ENCODE data around the gene ZSWIM6.

ZSWIM6 gene

DNA sequence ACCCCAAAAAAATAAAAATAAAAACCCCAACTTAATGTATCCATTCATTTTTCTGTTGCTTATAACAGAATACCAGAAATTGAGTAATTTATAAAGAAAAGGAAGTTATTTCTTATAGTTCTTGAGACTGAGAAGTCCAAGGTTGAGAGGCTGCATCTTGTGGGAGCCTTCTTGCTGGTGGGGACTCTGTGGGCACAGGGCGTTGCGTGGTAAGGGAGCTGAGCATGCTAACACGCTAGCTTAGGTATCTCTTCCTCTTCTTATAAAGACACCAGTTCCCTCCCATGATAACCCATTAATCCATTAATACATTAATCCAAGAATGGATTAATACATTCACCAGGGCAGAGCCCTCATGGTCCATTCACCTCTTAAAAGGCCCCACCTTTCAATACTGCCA lies 150.9 kb downstream of the ZSWIM6 start:
- DNase-seq (ENCODE audit: low spot score), result no peak

DNA sequence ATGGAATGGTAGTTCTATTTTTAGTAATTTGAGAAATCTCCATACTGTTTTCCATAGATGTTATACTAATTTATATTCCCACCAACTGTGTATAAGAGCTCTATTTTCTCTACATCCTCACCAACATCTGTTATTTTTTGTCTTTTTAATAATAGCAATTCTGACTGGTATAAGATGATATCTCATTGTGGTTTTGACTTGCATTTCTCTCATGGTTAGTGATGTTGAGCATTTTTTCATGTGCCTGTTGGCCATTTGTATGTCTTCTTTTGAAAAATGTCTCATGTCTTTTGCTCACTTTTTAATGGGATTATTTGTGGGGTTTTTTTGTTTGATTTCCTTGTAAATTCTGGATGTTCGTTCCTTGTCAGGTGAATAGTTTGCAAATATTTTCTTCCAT lies 154.4 kb downstream of the ZSWIM6 start:
- no peak for DNase-seq (ENCODE audit: low spot score)

DNA sequence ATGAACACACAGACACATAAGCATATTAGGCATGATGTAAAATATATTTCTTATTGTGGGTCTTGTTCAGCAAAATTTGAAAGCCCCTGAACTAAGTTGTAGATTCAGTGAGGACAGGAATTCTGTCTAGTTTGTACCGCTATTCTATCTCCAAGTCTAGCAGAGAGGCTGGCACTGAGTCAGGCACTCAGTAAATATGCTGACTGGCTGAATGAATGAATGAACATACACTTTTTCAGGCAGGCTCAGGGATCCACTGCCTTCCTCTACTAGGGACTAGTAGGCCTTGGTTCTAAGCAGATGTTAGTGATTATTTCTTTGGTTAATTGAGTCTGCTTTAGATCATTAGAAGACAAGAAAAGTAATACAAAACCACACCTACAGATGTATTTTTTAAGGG lies 157.5 kb downstream of the ZSWIM6 start:
- no peak for DNase-seq (ENCODE audit: low spot score)

DNA sequence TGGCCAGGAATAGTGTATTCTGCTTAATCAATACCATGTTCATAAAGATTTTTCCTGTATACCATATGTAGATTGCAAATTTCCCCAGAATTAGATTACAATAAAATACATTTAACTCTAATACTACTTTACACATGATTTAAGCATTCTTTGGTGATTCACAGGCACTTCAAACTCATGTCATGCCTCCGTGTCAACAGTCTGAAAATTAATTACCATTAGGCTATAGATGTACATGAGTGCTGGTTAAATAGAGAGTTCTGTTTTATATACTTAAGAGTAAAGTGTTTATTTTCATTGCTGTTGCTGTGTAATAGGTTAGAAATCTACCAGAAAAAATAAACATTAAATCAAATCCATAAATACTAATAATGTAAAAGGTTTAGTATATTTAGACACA lies 159.8 kb downstream of the ZSWIM6 start:
- no peak for DNase-seq (ENCODE audit: low spot score)

DNA sequence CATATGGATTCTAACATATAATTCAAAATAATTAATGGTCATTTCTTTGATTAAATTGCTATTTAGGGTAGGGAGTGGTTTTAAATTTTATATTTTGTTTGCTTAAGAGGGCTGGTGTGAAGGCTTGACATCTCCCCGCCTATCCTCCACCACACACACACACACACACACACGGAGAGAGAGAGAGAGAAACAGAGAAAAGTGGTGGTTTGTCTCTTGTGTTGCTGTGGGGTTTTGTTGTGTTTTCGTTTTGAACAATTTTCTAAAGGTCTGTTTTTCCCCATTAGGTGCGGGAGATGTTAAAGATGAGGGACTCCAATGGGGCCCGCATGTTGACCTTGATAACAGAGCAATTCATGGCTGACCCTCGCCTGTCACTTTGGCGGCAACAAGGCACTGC lies 161.9 kb downstream of the ZSWIM6 start:
- no peak for DNase-seq (ENCODE audit: low spot score)

DNA sequence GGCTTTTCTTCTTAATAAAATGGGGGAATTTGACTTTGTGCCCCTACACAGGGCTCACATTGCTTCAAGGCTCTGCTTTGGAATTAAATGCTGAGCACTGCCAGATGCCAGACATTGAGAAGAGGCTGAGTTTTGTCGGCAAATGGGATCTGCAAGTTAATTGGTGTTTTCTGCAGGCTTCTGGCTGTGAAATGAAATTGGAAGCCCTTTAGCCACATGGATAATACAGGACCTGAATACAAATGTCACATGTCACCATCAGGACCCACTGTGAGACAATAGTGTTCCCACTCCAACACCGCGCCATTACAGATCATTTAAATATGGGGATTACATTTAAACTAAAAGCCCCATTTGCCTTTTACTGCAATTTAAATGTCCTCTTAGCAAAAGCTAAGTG lies 164.4 kb downstream of the ZSWIM6 start:
- no peak for DNase-seq (ENCODE audit: low spot score)

DNA sequence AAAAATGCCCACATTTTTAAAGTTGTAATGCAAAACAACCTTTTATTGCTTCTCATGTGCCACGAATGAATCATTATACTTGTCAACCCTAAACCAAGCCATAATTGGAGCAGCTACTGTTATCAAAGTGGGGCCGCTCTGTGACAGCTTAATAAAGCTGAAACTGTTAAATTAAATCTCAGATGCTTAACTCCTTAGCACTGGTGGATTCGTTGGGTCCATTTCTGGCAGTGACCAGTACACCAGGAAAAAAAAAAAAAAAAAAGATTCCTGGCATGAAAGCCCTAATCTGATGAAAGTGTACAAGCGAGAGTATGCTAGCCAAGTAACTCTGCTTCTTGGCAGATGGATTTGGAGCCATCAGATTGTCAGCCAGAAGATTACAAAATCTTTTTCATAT lies 164.8 kb downstream of the ZSWIM6 start:
- no peak for DNase-seq (ENCODE audit: low spot score)

DNA sequence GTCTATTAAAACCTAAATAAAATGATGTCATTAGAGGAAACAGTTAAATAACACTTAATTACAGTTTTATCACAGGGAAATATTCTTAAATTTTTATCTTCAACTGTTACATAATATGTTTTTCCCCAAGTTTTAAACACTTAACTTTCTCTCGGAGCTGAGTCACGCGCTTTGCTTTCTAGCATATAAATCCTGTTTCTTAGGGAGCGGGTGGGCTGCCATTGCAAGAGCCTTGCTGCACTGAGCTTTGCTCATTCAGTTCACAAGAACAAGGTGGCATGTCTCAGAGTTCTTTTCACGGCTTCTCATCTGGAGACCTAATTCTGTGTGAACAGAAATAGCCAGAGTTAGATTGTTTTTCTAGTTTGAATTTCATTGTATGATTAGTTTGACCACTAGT lies 166.1 kb downstream of the ZSWIM6 start:
- no peak for DNase-seq (ENCODE audit: low spot score)

DNA sequence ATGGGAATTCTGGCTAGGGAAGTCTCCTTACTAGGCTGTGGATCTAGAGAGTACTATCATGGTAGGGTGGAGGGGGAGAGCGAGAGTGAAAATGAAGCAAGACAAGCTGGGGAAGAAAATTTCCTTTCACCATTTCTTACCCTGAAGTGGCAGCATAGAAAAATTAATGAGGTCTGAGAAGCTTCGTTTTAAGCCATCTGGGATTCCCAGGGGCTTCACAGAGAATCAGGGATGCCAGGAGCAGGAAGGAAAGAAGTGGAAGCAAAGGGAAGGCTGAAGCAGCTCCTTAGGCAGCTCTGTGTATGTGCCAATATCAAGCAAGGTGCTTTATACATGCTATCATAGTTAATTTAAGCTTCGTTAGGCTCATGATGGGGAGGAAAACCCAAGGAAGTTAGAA lies 169.9 kb downstream of the ZSWIM6 start:
- DNase-seq (ENCODE audit: low spot score), result no peak

DNA sequence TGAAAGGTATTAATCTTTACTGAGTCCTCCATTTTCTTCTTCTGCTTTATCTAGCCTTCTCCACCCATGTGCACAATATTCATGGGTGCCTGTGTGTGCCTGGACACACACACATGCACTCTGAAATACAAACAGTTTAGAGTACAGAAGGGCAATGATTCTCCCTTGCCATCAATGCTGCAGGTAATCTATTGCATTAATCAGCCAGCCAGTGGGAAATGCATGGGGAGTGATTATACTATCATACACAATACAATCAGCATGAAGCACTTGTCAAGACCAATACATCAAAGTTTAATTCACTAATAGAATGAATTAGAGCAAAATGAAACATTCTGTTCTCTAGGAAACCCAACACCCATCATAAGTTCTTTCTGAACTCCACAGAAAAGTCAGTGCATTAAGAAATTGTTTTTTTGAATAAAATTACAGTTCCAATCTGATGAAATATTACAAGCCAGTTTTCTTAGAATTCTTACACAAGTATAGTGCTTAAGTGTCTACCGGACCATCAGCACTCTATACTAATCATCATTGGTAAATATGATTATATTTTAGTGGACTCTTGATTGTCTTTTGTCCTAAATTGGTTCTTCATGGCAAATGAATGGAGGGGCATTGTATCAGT lies 172.2 kb downstream of the ZSWIM6 start:
- DNase-seq (ENCODE audit: low spot score), result no peak

DNA sequence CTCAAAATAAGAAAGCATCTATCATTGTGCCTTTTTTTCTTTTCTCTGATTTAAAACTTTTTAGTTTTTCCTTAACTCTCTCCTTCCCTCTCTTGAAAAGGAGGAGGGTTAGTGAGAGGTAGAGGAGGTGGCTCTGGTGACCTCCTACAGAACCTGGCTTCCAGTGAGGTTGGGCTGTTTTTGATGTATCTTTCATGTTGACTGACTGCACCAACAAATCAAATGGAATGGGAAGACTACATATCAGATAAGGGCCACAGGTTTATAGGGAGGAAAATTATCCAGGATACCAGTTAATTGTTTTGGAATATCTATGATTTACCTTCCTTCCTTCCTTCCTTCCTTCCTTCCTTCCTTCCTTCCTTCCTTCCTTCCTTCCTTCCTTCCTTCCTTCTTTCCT lies 173.2 kb downstream of the ZSWIM6 start:
- no peak for DNase-seq (ENCODE audit: low spot score)

DNA sequence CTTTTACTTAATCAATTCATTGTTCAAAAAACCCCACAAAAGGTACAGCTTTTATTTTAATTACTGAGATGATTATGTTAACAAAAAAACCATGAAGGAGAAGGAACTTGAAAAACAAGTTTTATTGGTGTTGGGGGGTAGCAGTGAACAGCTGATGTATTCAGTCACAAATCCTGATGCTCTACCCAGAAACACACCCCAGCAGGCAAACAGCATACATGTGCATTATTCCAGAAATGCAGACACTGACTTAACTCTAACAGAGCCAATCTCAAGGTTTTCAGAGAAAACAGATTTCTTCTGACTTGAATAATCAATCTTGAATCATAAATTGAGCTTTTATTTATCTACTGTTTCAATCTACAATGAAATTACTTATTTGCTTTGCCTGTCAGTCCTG lies 175.2 kb downstream of the ZSWIM6 start:
- no peak for DNase-seq (ENCODE audit: low spot score)

DNA sequence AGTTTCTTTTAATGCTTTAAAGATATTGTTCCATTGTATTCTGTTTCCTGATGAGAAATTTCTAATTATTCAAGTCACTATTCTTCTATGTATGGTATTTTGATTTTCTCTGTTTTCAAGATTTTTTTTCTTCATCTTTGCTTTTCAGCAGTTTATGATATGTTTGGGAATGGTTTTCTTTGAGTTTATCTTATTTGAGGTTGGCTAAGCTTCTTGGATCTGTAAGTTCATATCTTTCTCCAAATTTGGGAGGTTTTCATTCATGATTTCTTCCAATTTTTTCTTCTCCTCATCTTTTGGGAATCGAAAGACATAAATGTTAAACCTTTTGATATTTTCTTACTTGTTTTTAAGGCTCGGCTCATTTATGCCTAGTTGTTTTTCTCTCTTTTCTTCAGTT lies 184.9 kb downstream of the ZSWIM6 start:
- no peak for DNase-seq (ENCODE audit: low spot score)

DNA sequence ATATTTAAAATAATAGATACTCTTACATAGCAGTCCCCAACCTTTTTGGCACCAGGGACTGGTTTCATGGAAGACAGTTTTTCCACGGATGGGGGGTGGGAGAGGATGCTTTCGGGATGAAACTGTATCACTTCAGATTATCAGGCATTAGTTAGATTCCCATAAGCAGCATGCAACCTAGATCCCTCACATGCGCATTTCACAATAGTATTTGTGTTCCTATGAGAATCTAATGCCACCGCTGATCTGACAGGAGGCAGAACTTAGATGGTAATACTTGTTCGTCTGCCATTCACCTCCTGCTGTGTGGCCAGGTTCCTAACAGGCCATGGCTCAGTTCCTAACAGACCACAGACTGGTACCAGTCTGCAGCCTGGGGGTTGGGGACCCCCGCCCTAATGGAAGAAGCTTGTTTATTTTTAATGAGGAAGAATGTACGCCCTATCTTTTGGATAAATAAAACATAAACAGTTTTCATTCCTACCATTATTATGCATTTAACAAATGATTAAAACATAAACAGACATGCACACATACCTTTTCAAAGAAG lies 187.7 kb downstream of the ZSWIM6 start:
- DNase-seq (ENCODE audit: low spot score), result no peak

DNA sequence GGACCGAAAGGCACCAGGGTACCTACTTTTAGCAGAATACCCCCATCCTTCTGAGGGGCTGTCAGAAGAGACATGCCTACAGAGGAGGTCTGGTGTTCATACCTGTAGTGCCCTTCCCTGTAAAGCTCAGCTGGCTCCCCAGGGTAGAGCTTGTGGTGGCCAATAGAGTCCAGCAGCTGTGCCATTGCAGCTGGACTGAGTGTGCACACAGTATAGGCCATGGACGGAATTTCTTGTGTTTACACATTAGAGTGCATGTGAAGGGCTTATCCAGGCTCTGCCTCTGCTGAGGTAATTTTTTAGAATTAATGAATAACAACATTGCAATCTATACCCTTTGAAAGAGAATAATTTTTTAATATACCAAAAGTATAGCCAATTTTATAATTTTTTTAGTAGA lies 191.0 kb downstream of the ZSWIM6 start:
- no peak for DNase-seq (ENCODE audit: low spot score)

DNA sequence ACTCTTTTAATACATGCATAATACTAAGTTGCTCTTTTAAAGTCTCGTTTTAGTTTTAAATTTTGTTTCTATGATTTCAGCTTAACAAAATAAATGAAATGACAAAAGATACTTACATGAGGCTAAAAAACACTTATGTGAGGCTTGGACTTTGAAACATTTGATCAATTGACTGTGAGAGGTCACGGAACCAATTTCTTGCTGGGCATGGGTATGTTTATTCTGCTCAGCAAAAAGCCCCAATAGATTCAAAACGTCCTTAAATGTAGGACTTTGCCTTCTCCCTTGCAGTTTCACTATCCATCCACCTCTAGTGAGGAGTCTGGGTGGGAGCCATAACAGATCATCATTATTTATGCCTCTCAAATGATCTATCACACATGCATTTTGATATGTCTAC lies 191.9 kb downstream of the ZSWIM6 start:
- DNase-seq (ENCODE audit: low spot score), result no peak

DNA sequence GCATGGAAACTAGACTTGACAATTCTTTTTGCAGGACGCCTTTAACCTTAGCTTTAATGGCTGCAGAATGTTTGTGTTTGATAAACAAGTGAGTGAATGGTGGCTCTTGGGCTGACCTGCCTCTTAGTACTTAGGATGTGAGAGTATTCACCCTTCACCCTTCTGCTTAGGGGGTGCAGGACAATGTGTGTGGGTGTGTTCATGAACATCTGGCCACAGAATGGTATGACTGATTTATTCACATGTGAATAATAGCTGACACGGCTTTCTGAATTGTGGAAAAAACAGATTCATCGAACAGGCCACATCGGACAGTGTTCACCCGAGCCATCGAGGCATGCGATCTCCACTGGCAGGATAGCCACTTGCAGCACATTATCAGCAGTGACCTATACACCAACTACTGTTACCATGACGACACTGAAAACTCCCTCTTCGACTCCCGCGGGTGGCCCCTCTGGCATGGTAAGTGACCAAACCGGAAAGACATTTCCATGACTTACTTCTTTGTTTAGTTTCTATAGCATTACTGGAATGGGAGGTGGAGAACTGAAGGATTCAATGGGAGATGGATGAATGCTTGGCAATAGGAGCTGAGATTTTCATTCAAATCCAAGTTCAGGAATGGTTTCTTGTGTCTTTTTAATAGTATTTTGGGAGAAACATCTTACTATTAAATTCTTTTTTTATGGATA lies 193.6 kb downstream of the ZSWIM6 start:
- no peak for DNase-seq (ENCODE audit: low spot score)

DNA sequence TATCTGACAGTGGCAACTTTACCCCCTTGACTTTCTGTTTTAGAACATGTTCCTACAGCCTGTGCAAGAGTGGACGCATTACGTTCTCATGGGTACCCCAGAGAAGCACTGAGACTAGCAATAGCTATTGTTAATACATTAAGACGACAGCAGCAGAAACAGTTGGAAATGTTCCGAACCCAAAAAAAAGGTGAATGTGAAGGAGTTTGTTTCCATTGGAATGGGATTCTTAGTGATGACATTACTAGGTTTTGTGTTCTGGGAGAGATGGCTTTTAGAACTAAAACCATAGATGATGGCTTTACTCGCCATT lies 194.1 kb downstream of the ZSWIM6 start:
- DNase-seq (ENCODE audit: low spot score), result no peak

DNA sequence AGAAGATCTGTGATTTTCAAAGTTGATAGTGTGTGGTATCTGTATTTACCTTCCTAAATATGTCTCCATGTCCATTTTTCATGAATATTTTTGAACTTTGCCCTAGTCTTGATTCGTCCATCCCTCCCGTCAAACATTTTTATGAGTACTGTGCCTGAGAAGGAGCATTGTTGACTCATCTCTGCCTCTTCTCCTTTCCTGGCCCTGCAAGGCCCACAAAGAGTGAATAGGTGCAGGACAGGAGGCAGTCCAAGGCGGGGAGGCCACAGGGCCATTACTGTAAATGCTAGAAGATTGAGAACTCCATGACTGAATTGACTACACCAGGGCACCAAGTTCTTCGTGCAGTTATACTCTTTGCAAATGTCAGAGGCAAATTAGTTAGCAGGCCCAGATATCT lies 200.9 kb downstream of the ZSWIM6 start:
- no peak for DNase-seq (ENCODE audit: low spot score)

DNA sequence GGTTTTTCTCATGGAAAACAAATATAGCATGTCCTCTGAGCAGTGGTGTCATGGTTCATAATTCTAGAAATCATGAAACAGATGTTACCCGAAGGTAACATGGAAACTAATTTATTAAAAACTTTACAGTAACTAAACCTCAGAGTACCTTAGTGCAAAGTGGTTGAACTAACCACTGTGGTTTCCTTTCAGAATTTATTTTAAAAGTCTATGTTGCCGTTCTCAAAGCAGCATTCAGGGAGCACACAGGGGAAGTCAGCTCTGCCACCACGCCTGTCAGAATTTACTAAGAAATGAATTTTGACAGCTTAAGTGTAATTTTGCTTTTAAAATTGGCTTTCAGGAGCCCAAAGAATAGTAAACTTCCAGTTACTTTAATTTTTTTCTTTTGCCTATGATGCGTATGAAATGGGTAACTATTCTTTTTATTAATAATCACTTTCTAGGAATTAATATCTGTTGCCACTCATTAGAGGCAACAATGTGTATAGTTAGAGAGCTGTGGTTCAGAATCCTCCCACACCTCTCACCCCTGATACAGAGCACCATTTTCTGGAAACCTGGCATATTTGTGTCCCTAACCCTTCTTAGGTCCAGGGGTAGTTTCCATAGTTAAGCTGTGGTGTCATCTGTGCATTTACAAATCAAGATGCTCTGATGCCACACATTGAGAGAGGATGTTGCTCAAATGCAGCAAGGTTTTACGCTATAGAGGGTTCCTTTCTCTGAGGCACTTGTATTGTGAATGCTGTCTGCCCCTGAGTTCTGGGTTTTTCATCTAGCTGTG lies 202.6 kb downstream of the ZSWIM6 start:
- DNase-seq (ENCODE audit: low spot score), result no peak

DNA sequence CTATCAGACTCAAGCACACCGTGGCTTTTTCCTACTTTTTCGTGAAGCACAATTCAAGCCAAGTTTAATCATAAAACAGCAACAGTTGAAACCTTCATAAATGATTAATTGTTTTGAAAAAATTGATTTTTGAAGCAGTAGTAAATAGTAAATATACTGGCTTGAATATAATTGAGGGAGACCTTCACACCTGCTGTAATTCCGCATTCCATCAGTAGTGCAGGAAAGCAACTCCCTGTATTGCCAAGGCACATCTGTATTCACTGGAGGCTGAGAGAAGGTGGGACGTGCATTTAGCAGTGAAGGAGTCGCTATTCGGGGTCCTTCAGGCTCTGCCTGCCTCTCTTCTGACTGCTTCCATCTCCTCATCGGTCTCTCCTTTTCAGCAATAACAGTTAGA lies 203.8 kb downstream of the ZSWIM6 start:
- no peak for DNase-seq (ENCODE audit: low spot score)

DNA sequence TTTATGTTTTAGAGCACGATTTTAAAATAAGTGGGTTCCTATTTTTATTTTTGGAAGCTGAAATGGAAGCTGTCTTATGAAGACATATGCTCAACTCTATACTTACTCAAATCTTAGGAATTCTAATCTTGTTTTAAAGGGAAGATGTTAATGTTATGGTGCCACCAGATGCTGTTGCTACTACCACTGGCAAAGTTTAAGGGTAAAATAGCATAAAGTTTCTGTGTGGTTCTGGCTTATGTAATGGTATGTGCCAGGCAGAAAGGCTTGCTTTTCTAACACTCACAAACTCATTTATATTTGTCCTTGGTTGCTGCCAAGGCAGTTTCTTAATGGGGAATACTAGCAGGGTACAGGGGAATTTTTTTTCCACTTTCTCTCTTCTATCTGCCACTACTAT lies 204.9 kb downstream of the ZSWIM6 start:
- DNase-seq (ENCODE audit: low spot score), result no peak

DNA sequence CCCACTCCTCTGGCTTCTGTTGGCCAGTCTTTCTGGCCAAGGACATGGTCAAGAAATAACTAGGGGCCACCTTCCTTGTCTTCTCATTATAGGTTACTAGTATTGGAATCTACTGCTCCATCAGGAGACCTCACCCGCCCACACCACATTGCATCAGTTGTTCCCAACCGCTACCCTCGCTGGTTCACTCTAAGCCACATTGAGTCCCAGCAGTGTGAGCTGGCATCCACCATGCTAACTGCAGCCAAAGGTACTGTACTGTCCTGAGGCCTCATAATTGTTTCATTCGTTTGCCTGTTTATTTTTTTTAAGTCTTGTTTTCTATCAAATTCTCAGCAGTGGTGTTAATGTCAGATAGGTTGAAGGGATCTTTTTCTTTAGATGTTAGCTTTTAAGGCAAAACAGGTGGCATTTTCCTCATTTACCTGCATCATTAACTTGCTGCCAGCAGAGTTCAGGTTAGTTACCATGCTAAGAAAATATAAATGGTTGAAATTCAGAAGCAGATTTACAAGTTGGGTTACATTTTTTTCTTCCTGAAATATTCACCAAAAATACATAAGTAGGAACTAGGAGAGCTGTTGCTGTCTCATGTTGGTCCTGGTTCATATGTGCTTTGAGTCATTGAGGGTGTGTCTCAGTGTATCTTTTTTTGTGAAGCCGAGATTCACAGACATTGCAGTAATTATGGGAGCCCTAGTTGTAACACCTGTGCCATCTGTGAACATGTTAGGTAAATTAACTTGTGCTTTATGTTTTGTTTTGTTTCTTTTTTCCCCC lies 206.9 kb downstream of the ZSWIM6 start:
- DNase-seq (ENCODE audit: low spot score), result no peak

Measured in SW480 (cell line).